GM23248 (cell line): ENCODE results near the gene ARHGEF5. TPM values are rescaled to one million over a fixed set of nuclear protein-coding genes. Genes with fewer than 3 reads are reported as not detected.
"Not testable (repeated sequence)": the region's sequence is repeated elsewhere in the genome, so short reads cannot be mapped to it uniquely, and the experiment has no call there.

ENCODE experiments used
- DNase-seq: peaks from one replicate; pipeline ENCODE4 v3.0.0-alpha.2; 2015
- H2AFZ ChIP-seq: fragments of 200-600 bp; sonication (generic); 2 replicates; pipeline ENCODE4 v1.6.1; 2016; ENCODE audit warnings: antibody characterized with exemption
- H3F3A ChIP-seq: fragments of 200-600 bp; sonication (generic); 2 replicates; pipeline ENCODE4 v1.6.1; 2016; ENCODE audit warnings: mild to moderate bottlenecking, antibody characterized with exemption, mixed run types; ENCODE audit not compliant: insufficient read depth
- H3K27ac ChIP-seq: fragments of 200-600 bp; sonication (generic); 2 replicates; pipeline ENCODE4 v1.5.1; 2016; ENCODE audit warnings: mild to moderate bottlenecking
- H3K27me3 ChIP-seq: fragments of 200-600 bp; sonication (generic); replicated peaks from 2 replicates; pipeline ENCODE4 v1.6.1; 2016; ENCODE audit warnings: mild to moderate bottlenecking; ENCODE audit not compliant: insufficient read depth
- H3K36me3 ChIP-seq: fragments of 200-600 bp; sonication (generic); 2 replicates; pipeline ENCODE4 v1.6.1; 2016; ENCODE audit warnings: low read depth, mild to moderate bottlenecking
- H3K4me1 ChIP-seq: fragments of 200-600 bp; sonication (generic); 2 replicates; pipeline ENCODE4 v1.6.1; 2016; ENCODE audit warnings: mild to moderate bottlenecking; ENCODE audit not compliant: insufficient read depth
- H3K4me2 ChIP-seq: fragments of 200-600 bp; sonication (generic); one replicate; pipeline ENCODE4 v1.6.1; 2016; ENCODE audit warnings: mild to moderate bottlenecking; ENCODE audit not compliant: unreplicated experiment
- H3K4me3 ChIP-seq: fragments of 200-600 bp; sonication (generic); 2 replicates; pipeline ENCODE4 v1.5.1; 2016; ENCODE audit warnings: mild to moderate bottlenecking
- H3K79me2 ChIP-seq: fragments of 200-600 bp; sonication (generic); 2 replicates; pipeline ENCODE4 v1.6.1; 2016; ENCODE audit warnings: mild to moderate bottlenecking; ENCODE audit not compliant: insufficient read depth
- H3K9ac ChIP-seq: fragments of 200-600 bp; sonication (generic); 2 replicates; pipeline ENCODE4 v1.6.1; 2016; ENCODE audit warnings: mild to moderate bottlenecking
- H3K9me2 ChIP-seq: fragments of 200-600 bp; sonication (generic); 2 replicates; pipeline ENCODE4 v1.6.1; 2016; ENCODE audit warnings: mixed run types, mild to moderate bottlenecking, moderate library complexity; ENCODE audit not compliant: insufficient read depth
- H3K9me3 ChIP-seq: fragments of 200-600 bp; sonication (generic); one replicate; pipeline ENCODE4 v1.6.1; 2017; ENCODE audit warnings: low read depth
- H4K20me1 ChIP-seq: fragments of 200-600 bp; sonication (generic); 2 replicates; pipeline ENCODE4 v1.6.0; 2016; ENCODE audit not compliant: insufficient read depth
- WGBS, 2 experiments: methylation state at CpG; one replicate each; pipeline ENCODE4 v1.1.6; 2015 to 2017; ENCODE audit warnings: low lambda C conversion rate in 2 of 2, low coverage in 1 of 2; ENCODE audit errors: missing lambda C conversion rate in 2 of 2; 5-methylcytosine and 5-hydroxymethylcytosine counted together
- in situ Hi-C: fragments of 300-500 bp; cut with MboI; formaldehyde crosslinking; loops from 2 replicates; pipeline ENCODE4 v1.15.0; 2020
- polyA plus RNA-seq: library from polyadenylated mRNA; unstranded; fragments of >200 nt; fragmentation: Nextera tagmentation; extraction: Ambion mirVana; gene quantifications from 2 replicates; pipeline ENCODE4 v1.2.1, GENCODE V29; 2016
- total RNA-seq: library from RNA; depleted of rRNA; stranded (reverse); fragments of >200 nt; shearing (Covaris generic); gene quantifications from 2 replicates; pipeline ENCODE4 v1.2.3, GENCODE V29; 2014; rRNA removed

The ARHGEF5 gene
- total RNA-seq, result 2.4 TPM in 2 replicates
- 2.6 and 2.9 TPM in 2 replicates for polyA plus RNA-seq

DNA sequence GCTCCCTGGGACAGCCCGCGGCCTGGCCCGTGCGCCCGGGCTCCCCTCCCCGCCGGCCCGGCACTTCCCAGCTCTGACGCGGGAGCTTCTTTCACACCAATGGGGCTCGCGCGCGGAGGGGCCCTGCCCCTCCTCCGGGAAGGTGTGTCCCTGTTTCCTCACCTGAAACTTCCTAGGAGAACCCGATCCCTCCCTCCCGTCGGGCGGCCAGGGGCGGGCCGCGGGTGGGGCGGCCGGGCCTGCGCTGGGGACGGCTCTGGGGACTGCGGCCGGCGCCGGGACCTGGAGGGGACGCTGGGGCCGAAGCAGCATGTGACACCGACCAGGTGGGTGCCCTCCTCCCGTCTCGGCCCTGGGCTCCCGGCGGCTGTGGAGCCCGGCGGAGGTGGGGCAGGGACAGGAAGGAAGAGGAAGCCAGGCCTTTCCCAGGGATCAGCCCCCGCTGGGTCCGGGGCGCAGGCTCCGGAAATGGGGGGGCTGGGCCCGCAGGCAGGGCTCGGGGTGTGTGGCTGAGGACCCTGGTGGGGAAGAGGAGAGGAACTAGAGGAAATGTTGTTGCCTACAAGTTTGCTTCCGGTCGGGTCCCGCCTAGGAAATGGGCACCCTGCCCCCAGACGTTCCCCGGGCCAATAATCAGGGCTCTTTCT is at the start of gene ARHGEF5:
ARHGEF5 (plus strand) TSS at position 227 of the 647 bp plus-strand sequence. CDS start 7,268 bp downstream, outside the sequence.
- H3K27me3 ChIP-seq, H4K20me1 ChIP-seq, H3K4me1 ChIP-seq, H3K9me3 ChIP-seq, H3F3A ChIP-seq, H3K4me2 ChIP-seq, DNase-seq, H2AFZ ChIP-seq, H3K36me3 ChIP-seq, H3K9me2 ChIP-seq, in situ Hi-C loops, H3K27ac ChIP-seq, H3K79me2 ChIP-seq: not testable (repeated sequence)
- Histone ChIP-seq H3K9ac (0 out of 2 replicates have a peak within 1 kb of the TSS, but pooled peaks have one; percentile 38), H3K4me3 (0 out of 2 replicates have a peak within 1 kb of the TSS, but pooled peaks have one; percentile 43)
- WGBS, 2 experiments, result no CpG with 5 or more reads among the region's 50 CpGs

DNA sequence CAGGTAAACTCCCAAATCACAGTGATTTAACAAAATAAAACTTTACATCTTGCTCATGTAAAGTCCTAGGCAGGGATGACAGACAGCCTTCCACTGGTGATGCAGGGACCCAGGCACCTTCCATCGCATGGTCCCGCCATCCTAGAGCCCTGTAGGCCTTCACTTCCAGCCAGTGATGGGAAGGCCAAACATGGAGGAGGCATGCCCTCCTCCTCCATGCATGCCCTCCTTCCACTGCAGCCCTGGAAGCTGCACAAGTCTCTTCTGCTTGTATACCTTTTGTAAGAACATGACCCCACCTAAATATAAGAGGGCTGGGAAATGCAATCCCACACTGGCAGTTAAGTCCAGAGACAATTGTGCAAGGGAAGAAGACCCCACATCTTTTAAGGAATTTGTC is 45.5 kb upstream of the ARHGEF5 start:
- H3K79me2 ChIP-seq, H3F3A ChIP-seq, DNase-seq, H3K27me3 ChIP-seq, H3K4me3 ChIP-seq, in situ Hi-C loops, H4K20me1 ChIP-seq, H3K4me2 ChIP-seq, H3K9me2 ChIP-seq, H2AFZ ChIP-seq, H3K9ac ChIP-seq, H3K27ac ChIP-seq, H3K9me3 ChIP-seq, H3K4me1 ChIP-seq, H3K36me3 ChIP-seq: not testable (repeated sequence)
- WGBS, 2 experiments, result no CpG with 5 or more reads among the region's 2 CpGs

DNA sequence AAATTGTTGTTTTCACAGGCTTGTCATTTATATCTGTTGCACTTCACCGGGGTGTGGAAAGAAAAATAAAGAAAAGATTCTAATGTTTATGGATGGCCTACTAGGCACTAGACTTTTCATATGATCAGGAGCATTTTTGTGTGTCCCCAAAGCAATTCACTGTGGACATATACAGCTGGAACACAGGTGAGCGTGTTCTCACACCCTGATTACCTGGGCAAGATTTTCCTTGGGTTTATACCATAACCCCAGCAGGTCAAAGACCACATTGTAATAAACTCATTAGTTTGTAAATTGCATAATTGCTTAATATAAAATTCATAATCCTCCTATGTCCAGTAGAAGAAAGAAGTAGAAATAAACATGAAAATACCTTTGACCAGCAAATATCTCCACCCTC is 44.0 kb upstream of the ARHGEF5 start:
- WGBS, 2 experiments, result 96 to 100% methylated on average over 1 of the region's 2 CpGs
- H3K4me2 ChIP-seq, H3K9ac ChIP-seq, H3F3A ChIP-seq, in situ Hi-C loops, H3K9me3 ChIP-seq, H2AFZ ChIP-seq, H3K36me3 ChIP-seq, H3K4me3 ChIP-seq, H4K20me1 ChIP-seq, H3K27me3 ChIP-seq, H3K79me2 ChIP-seq, H3K4me1 ChIP-seq, DNase-seq, H3K27ac ChIP-seq, H3K9me2 ChIP-seq: not testable (repeated sequence)

DNA sequence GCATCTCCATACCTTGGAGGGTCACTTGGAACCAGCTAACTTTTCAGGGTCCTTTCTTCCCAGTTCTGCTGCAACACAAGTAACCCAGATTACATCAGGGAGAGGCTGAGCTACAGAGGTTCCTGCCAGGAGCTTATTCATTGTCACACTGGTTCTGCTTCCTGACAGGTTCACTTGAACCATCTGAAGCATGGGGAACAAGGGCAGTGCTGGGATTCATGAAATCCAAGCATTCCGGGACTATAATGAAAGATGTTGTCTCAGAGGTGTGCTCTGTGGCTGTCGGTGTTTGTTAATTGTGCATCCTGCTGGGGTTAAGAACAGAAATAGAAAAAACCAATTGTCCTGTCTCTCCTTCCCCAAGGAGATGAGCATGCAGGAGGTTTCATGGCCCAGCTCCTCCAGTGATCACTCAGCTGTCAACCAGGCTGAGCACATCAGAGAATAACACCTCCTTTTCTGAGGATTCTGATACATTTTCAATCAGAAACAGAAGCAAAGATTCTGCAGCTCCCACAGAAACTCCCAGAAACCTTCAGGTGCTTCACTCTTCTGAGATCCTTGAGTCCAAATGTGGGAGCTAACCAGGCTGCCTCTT is 43.2 kb upstream of the ARHGEF5 start, which contains the start of gene OR2A1:
OR2A1 (plus strand) TSS at position 548 of the 598 bp plus-strand sequence. CDS start 5,706 bp downstream, outside the sequence.
- H3K36me3 ChIP-seq, H3K9me3 ChIP-seq, H3K4me1 ChIP-seq, H3K4me2 ChIP-seq, H3K4me3 ChIP-seq, in situ Hi-C loops, H3F3A ChIP-seq, H2AFZ ChIP-seq, DNase-seq, H3K9me2 ChIP-seq, H3K27me3 ChIP-seq, H4K20me1 ChIP-seq, H3K79me2 ChIP-seq, H3K9ac ChIP-seq, H3K27ac ChIP-seq: not testable (repeated sequence)
- WGBS, 2 experiments, result 60 to 73% methylated on average over 2 of the region's 2 CpGs

DNA sequence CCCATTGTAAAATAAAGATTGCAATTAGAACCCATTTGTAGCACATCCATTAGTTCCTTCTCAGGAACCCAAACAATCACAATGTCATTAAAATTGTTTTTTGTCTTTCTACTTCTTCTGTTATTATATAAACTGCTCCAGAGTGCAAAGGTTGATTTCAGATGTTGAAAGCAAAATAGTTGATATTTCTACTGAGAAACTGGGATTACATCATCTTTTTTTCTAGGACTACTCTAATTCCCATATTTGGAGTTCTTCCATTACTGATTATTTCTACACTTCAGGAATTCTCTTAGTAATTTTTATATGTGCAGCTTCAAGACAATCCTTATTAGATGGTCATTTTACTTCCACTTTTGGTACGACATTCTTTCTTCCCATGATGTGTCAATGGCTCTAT is 37.7 kb upstream of the ARHGEF5 start:
- in situ Hi-C loops, H3K9ac ChIP-seq, H3K4me1 ChIP-seq, H3K36me3 ChIP-seq, H3F3A ChIP-seq, H4K20me1 ChIP-seq, H3K4me3 ChIP-seq, H3K27me3 ChIP-seq, H3K79me2 ChIP-seq, H3K9me2 ChIP-seq, H3K27ac ChIP-seq, H3K9me3 ChIP-seq, H3K4me2 ChIP-seq, H2AFZ ChIP-seq, DNase-seq: not testable (repeated sequence)
- WGBS, 2 experiments, result 81 to 92% methylated on average over 1 of the region's 1 CpG

DNA sequence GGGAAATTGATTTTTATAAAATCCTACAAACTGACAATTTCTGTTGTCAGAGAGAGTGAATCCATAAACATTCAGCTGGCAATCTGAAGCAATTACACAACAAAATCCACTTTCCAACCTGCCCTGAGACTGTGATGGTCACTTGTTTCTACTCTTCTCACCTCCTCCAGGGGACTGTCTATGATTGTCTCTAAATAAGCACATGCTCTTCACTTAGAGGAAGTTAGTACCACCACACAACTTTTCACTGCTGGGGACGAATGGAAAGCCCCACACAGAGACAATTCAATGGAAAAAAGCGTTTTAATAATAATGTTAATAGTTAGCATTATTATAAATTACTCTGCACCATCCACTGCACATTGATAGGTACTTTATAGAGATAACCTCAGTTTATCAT is 35.7 kb upstream of the ARHGEF5 start:
- H3K4me2 ChIP-seq, H3K9me2 ChIP-seq, H3F3A ChIP-seq, H3K27ac ChIP-seq, H3K9me3 ChIP-seq, H3K27me3 ChIP-seq, H4K20me1 ChIP-seq, DNase-seq, H3K79me2 ChIP-seq, H3K4me1 ChIP-seq, H2AFZ ChIP-seq, H3K9ac ChIP-seq, in situ Hi-C loops, H3K36me3 ChIP-seq, H3K4me3 ChIP-seq: not testable (repeated sequence)
- no CpG with 5 or more reads among the region's 2 CpGs for WGBS, 2 experiments

DNA sequence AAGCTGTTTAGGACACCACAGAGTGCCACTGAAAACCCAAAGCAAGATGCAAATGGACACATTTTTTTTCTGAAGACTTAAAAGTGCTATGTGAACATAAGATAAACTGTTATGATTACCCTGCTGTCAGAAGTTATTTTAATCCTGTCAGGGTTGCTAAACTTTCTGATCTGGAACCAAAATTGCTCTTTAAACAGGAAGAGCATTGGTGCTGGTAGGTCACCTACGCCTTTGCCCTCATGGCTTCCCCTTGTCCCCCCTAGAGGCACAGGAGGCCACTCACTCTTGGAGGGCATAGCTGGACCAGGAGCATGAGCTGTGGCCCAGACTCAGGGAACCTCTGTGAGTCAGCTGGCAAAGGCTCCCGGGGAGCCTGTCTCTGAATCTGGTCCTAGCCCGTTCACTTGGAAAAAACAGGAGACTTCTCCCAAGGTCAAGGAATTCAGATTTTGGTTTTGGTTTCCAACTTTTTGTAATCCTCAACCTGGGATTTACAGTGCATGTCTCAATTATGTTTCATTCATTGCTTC is 33.5 kb upstream of the ARHGEF5 start:
- H3K27me3 ChIP-seq, H3K4me2 ChIP-seq, in situ Hi-C loops, H3K4me3 ChIP-seq, H3K36me3 ChIP-seq, H4K20me1 ChIP-seq, H3K79me2 ChIP-seq, H2AFZ ChIP-seq, H3F3A ChIP-seq, DNase-seq, H3K9me2 ChIP-seq, H3K27ac ChIP-seq, H3K9ac ChIP-seq, H3K9me3 ChIP-seq, H3K4me1 ChIP-seq: not testable (repeated sequence)
- whole genome bisulfite sequencing, 2 experiments, result 41 to 100% methylated on average over 1 to 2 of the region's 3 CpGs
